HCT116 (cell line): ENCODE measurements around the gene RBM20. TPM values are rescaled to one million over a fixed set of nuclear protein-coding genes. Genes with fewer than 3 reads are reported as not detected.
"Not testable (repeated sequence)": the region's sequence is repeated elsewhere in the genome, so short reads cannot be mapped to it uniquely, and the experiment has no call there.

Source experiments
- ATAC-seq: fragments of 200-7000 bp; cut with Tn5 transposase; 2 replicates; pipeline ENCODE4 v1.9.1; 2020; ENCODE audit warnings: mild to moderate bottlenecking, moderate library complexity
- BruUV-seq: library from RNA; stranded (reverse); fragments of 400-500 nt; replicated peaks from 2 replicates; lab custom pipeline; 2021; lab: Mats Ljungman, UMichigan
- CTCF ChIA-PET: fragments of 300-600 bp; sonication (Branson Sonifier 250); formaldehyde crosslinking; loops from one replicate; lab custom pipeline; 2021; ENCODE audit warnings: antibody characterized with exemption; lab: Charles Lee
- POLR2A ChIA-PET: fragments of 300-600, 350-600 bp; sonication (Branson Sonifier 250); formaldehyde crosslinking; loops from one replicate; lab custom pipeline; 2021; ENCODE audit warnings: antibody characterized with exemption; lab: Charles Lee
- RAD21 ChIA-PET, 2 experiments: fragments of 300-600 bp; sonication (Branson Sonifier 250); formaldehyde crosslinking; loops; one replicate each; lab custom pipeline; 2023; ENCODE audit warnings: low total read pairs in 2 of 2; ENCODE audit not compliant: uncharacterized antibody in 2 of 2, unreplicated experiment in 2 of 2, low non-redundant PET in 1 of 2; lab: Charles Lee
- DNase-seq: peaks from one replicate; pipeline ENCODE4 v3.0.0-alpha.2; 2010; ENCODE audit warnings: low read depth, low spot score
- H2AFZ ChIP-seq: fragments of 200-600 bp; shearing (Covaris generic), sonication (generic); 2 replicates; pipeline ENCODE4 v1.6.1; 2017; ENCODE audit warnings: low read depth, mixed run types, mixed read lengths, antibody characterized with exemption, low read length; ENCODE audit not compliant: poor library complexity, severe bottlenecking
- H3K27ac ChIP-seq: 2 replicates; pipeline ENCODE4 v1.5.1; 2012; ENCODE audit warnings: low read depth, low read length
- H3K27me3 ChIP-seq: fragments of 200-600 bp; sonication (generic); 2 replicates; pipeline ENCODE4 v1.6.1; 2016; ENCODE audit warnings: mixed run types, low read length, mixed read lengths; ENCODE audit not compliant: insufficient read depth
- H3K36me3 ChIP-seq, 2 experiments: fragments of 200-500 bp in 1 of 2; fragments of 200-600 bp in 1 of 2; sonication (Bioruptor generic) in 1 of 2; sonication (generic) in 1 of 2; 2 replicates each; pipeline versions ENCODE4 v1.5.1 to v1.6.1; 2014 to 2016; ENCODE audit warnings: low read length in 2 of 2, inconsistent platforms in 1 of 2, mixed read lengths in 1 of 2, mixed run types in 1 of 2; ENCODE audit not compliant: insufficient read depth in 2 of 2, control insufficient read depth in 1 of 2
- H3K4me1 ChIP-seq, 2 experiments: fragments of 200-600 bp in 1 of 2; sonication (generic) in 1 of 2; 2 replicates each; pipeline versions ENCODE4 v1.5.1 to v1.6.1; 2012 to 2017; ENCODE audit warnings: low read length in 2 of 2, inconsistent platforms in 1 of 2, mild to moderate bottlenecking in 1 of 2, mixed read lengths in 1 of 2, mixed run types in 1 of 2, moderate library complexity in 1 of 2; ENCODE audit not compliant: insufficient read depth in 2 of 2, control insufficient read depth in 1 of 2
- H3K4me2 ChIP-seq: fragments of 200-600 bp; sonication (generic); 2 replicates; pipeline ENCODE4 v1.6.1; 2017; ENCODE audit warnings: mixed run types, low read length, mixed read lengths
- H3K4me3 ChIP-seq, 2 experiments: fragments of 200-600 bp in 1 of 2; sonication (generic) in 1 of 2; replicated peaks in 1 of 2; 2 replicates each; pipeline ENCODE4 v1.5.1; 2011 to 2016; ENCODE audit warnings: low read length in 2 of 2, control low read depth in 1 of 2, low read depth in 1 of 2, mild to moderate bottlenecking in 1 of 2, mixed read lengths in 1 of 2, mixed run types in 1 of 2
- H3K79me2 ChIP-seq: fragments of 200-600 bp; sonication (generic); 2 replicates; pipeline ENCODE4 v1.6.1; 2017; ENCODE audit warnings: mild to moderate bottlenecking, mixed run types, low read length, moderate library complexity, mixed read lengths; ENCODE audit not compliant: insufficient read depth
- H3K9ac ChIP-seq: fragments of 200-600 bp; sonication (generic); 2 replicates; pipeline ENCODE4 v1.6.1; 2016; ENCODE audit warnings: low read length, mixed read lengths
- H3K9me2 ChIP-seq: fragments of 200-600 bp; sonication (generic), shearing (Covaris generic); 2 replicates; pipeline ENCODE4 v1.6.1; 2017; ENCODE audit warnings: mixed run types, mild to moderate bottlenecking, moderate library complexity; ENCODE audit not compliant: insufficient read depth
- H3K9me3 ChIP-seq, 2 experiments: fragments of 200-500 bp in 1 of 2; fragments of 200-600 bp in 1 of 2; sonication (Bioruptor generic) in 1 of 2; sonication (generic) in 1 of 2; 2 replicates each; pipeline ENCODE4 v1.6.1; 2014 to 2017; ENCODE audit warnings: low read length in 2 of 2, mixed read lengths in 2 of 2, inconsistent platforms in 1 of 2, low read depth in 1 of 2, mild to moderate bottlenecking in 1 of 2, mixed run types in 1 of 2, moderate library complexity in 1 of 2; ENCODE audit not compliant: control insufficient read depth in 1 of 2, insufficient read depth in 1 of 2
- H4K20me1 ChIP-seq: fragments of 200-600 bp; sonication (generic), shearing (Covaris generic); 2 replicates; pipeline ENCODE4 v1.6.1; 2017; ENCODE audit warnings: mixed run types, mild to moderate bottlenecking, moderate library complexity; ENCODE audit not compliant: insufficient read depth
- EZH2phosphoT487 ChIP-seq: fragments of 200-600 bp; IDR thresholded peaks from 2 replicates; pipeline ENCODE4 v1.6.1; 2018; ENCODE audit warnings: antibody characterized with exemption, borderline replicate concordance
- FOSL1 ChIP-seq: IDR thresholded peaks from 2 replicates; pipeline ENCODE4 v1.6.1; 2012; ENCODE audit warnings: low read depth
- JUND ChIP-seq: IDR thresholded peaks from 2 replicates; pipeline ENCODE4 v1.6.1; 2012
- MAX ChIP-seq: IDR thresholded peaks from 2 replicates; pipeline ENCODE4 v1.6.1; 2012
- intact Hi-C: fragments of 100-400 bp; cut with micrococcal nuclease; formaldehyde crosslinking; loops from 2 replicates; pipeline ENCODE4 v1.10.0; 2022
- total RNA-seq: library from RNA; stranded (reverse); gene quantifications from one replicate; pipeline ENCODE4 v1.2.1, GENCODE V29; 2021; ENCODE audit not compliant: unreplicated experiment

RBM20 gene
- total RNA-seq, 1 experiment from 2014 or later: 2.0 TPM

GRCh38 chr10:110764793-110765512 lies 120.8 kb downstream of the RBM20 start:
- no peaks in the 10 kb centered on the region for H3K9me2 ChIP-seq
- H3K4me3 ChIP-seq: no peak overlapping the region
- H4K20me1 ChIP-seq: no peaks in the 10 kb centered on the region
- H3K79me2 ChIP-seq: no peaks in the 10 kb centered on the region
- TF ChIP-seq EZH2phosphoT487 (no peak), MAX (0 out of 2 replicates have a peak, but pooled peaks have one; percentile 1)
- DNase-seq (no peak), ATAC-seq (no peak)
- no peak overlapping the region for H3K27ac ChIP-seq
- no peaks in the 10 kb centered on the region for H3K36me3 ChIP-seq
- intact Hi-C loops: no loop called here
- H3K4me2 ChIP-seq: no peak overlapping the region
- no peaks in the 10 kb centered on the region for H3K4me1 ChIP-seq
- no peak overlapping the region for H3K9ac ChIP-seq
- ChIA-PET RAD21 (no interaction called here), POLR2A (interaction anchor here (1.7 kb wide), 1 partner anchor 9 kb away, joined by 6 read pairs; no protein-coding TSS in a partner anchor), CTCF (interaction anchor here (1.7 kb wide), 1 partner anchor 19 kb away, joined by 5 read pairs; no protein-coding TSS in a partner anchor)
- H2AFZ ChIP-seq: no peak overlapping the region
- BruUV-seq: no TSS peak
- peaks cover 4% of the 10 kb centered on the region; the same call in 1 of the 2 replicates for H3K27me3 ChIP-seq
- no peaks in the 10 kb centered on the region for H3K9me3 ChIP-seq

- Histone ChIP-seq H3K4me1 (no peaks in the 10 kb centered on the region), H2AFZ (no peak overlapping the region), H3K9me2 (no peaks in the 10 kb centered on the region), H3K4me2 (no peak overlapping the region), H3K27ac (no peak overlapping the region), H3K9me3 (no peaks in the 10 kb centered on the region), H4K20me1 (no peaks in the 10 kb centered on the region), H3K79me2 (no peaks in the 10 kb centered on the region), H3K9ac (no peak overlapping the region), H3K27me3 (peaks cover 4% of the 10 kb centered on the region; the same call in 1 of the 2 replicates), H3K4me3 (no peak overlapping the region), H3K36me3 (no peaks in the 10 kb centered on the region)
- ATAC-seq (no peak), DNase-seq (no peak)
- no TSS peak for BruUV-seq
- RAD21 ChIA-PET: no interaction called here
- intact Hi-C loops: no loop called here
- TF ChIP-seq FOSL1 (0 out of 2 replicates have a peak, but pooled peaks have one; percentile 13), JUND (no peak)
- POLR2A ChIA-PET: interaction anchor here (1.7 kb wide), 1 partner anchor 8 kb away, joined by 6 read pairs; no protein-coding TSS in a partner anchor
- CTCF ChIA-PET: interaction anchor here (1.7 kb wide), 1 partner anchor 20 kb away, joined by 5 read pairs; no protein-coding TSS in a partner anchor
Observed at GRCh38 chr10:110765513-110766319, 121.6 kb downstream of the RBM20 start.

- POLR2A ChIA-PET, H3K27me3 ChIP-seq, RAD21 ChIA-PET, DNase-seq, H3K9me3 ChIP-seq, BruUV-seq, intact Hi-C loops, H3K4me2 ChIP-seq, CTCF ChIA-PET, H3K9me2 ChIP-seq, H4K20me1 ChIP-seq, H3K36me3 ChIP-seq, ATAC-seq, H3K4me3 ChIP-seq, H3K4me1 ChIP-seq, H3K9ac ChIP-seq, H3K27ac ChIP-seq, H3K79me2 ChIP-seq, H2AFZ ChIP-seq: not testable (repeated sequence)
Observed at GRCh38 chr10:110767601-110768000, 123.5 kb downstream of the RBM20 start.
